AG04449 (cell line): ENCODE data around the gene NUP93.

Experiments
- CTCF ChIA-PET: fragments of 350-600 bp; formaldehyde crosslinking; extraction: SDS; loops from one replicate; lab custom pipeline; 2021; ENCODE audit warnings: antibody characterized with exemption; lab: Yijun Ruan, JAX
- POLR2A ChIA-PET: fragments of 400-600, 350-600 bp; formaldehyde crosslinking; extraction: SDS; loops from one replicate; lab custom pipeline; 2020; ENCODE audit warnings: antibody characterized with exemption, inconsistent platforms; lab: Yijun Ruan, JAX
- DNase-seq: peaks from one replicate; pipeline ENCODE4 v3.0.0-alpha.2; 2010; ENCODE audit warnings: low read depth, low spot score
- H3K4me3 ChIP-seq: 2 replicates; pipeline ENCODE4 v1.5.1; 2011; ENCODE audit warnings: low read depth, mild to moderate bottlenecking, control low read depth, low read length
- TF ChIP-seq, protein P1 (sequence below): IDR thresholded peaks from one replicate; pipeline ENCODE4 v1.5.1; 2011; ENCODE audit warnings: mild to moderate bottlenecking, moderate library complexity, low read length, control low read depth, inconsistent platforms; ENCODE audit not compliant: insufficient read depth; ENCODE audit errors: missing control alignments

NUP93 gene

DNA sequence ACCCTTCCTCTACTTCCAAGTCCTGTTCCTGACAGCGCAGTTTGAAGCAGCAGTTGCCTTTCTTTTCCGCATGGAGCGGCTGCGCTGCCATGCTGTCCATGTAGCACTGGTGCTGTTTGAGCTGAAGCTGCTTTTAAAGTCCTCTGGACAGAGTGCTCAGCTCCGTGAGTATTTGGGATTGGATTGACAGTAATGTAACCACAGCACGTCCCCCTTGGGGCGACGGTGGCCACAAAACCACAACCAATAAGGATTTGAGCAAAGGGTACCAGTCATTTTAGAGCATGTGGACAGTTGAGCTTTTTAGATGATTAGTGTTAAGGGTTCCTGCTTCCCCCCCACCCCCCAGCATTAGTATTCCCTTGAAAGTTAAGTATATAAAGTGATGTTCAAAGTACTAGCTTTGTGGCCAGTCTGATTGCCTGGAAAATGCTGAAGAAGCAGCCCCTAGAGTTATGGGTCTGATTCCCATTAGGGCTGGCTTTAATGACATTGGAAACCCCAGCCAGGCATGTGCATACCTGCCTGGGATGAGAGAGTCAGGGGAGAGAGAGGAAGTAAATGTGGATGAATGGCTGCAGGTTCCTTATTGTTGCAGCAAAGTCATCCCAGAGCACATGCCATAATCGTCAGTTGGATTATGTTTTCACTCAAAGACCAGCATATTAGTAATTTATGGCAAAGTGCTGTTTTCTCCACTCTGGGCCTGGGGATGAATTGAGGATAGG is 103.5 kb downstream of the NUP93 start:
- TF ChIP-seq, protein P1, sequence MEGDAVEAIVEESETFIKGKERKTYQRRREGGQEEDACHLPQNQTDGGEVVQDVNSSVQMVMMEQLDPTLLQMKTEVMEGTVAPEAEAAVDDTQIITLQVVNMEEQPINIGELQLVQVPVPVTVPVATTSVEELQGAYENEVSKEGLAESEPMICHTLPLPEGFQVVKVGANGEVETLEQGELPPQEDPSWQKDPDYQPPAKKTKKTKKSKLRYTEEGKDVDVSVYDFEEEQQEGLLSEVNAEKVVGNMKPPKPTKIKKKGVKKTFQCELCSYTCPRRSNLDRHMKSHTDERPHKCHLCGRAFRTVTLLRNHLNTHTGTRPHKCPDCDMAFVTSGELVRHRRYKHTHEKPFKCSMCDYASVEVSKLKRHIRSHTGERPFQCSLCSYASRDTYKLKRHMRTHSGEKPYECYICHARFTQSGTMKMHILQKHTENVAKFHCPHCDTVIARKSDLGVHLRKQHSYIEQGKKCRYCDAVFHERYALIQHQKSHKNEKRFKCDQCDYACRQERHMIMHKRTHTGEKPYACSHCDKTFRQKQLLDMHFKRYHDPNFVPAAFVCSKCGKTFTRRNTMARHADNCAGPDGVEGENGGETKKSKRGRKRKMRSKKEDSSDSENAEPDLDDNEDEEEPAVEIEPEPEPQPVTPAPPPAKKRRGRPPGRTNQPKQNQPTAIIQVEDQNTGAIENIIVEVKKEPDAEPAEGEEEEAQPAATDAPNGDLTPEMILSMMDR, result no peak
- CTCF ChIA-PET, result interaction anchor here (1.0 kb wide), 1 partner anchor 128 kb away, joined by 3 read pairs; the partner anchor contains the start of gene CETP
- DNase-seq, result no peak
- POLR2A ChIA-PET, result interaction anchor here (0.6 kb wide), 1 partner anchor 17 kb away, joined by 3 read pairs; no protein-coding TSS in a partner anchor
- no peak overlapping the region for H3K4me3 ChIP-seq

GRCh38 chr16:56835320-56835719 is 105.4 kb downstream of the NUP93 start:
- CTCF ChIA-PET, result interaction anchor here (1.5 kb wide), 1 partner anchor 17 kb away, joined by 7 read pairs; no protein-coding TSS in a partner anchor
- TF ChIP-seq, protein P1, result no peak
- DNase-seq, result no peak
- no peak overlapping the region for H3K4me3 ChIP-seq
- POLR2A ChIA-PET, result no interaction called here

GRCh38 chr16:56836410-56837230 is 106.7 kb downstream of the NUP93 start:
- TF ChIP-seq, protein P1, result no peak
- H3K4me3 ChIP-seq, result no peak overlapping the region
- POLR2A ChIA-PET, result interaction anchor here (0.5 to 0.9 kb wide), 2 partner anchors 11 to 17 kb away, joined by 3 read pairs; no protein-coding TSS in a partner anchor
- DNase-seq, result no peak
- CTCF ChIA-PET, result interaction anchor here (0.6 to 2.7 kb wide), 3 partner anchors 11 to 107 kb away, joined by 3 to 10 read pairs (median 7); no protein-coding TSS in a partner anchor

- ChIA-PET CTCF (interaction anchor here (0.8 to 5.1 kb wide), 5 partner anchors 13 to 46 kb away, joined by 3 to 21 read pairs (median 10); no protein-coding TSS in a partner anchor), POLR2A (no interaction called here)
- TF ChIP-seq, protein P1, result no peak
- no peak for DNase-seq
- H3K4me3 ChIP-seq, result no peak overlapping the region
Measured at GRCh38 chr16:56838622-56839337, 108.9 kb downstream of the NUP93 start.

- TF ChIP-seq, protein P1, result no peak
- DNase-seq, result no peak
- CTCF ChIA-PET, result interaction anchor here (1.3 to 5.1 kb wide), 2 partner anchors 9 to 11 kb away, joined by 4 to 21 read pairs; no protein-coding TSS in a partner anchor
- no peak overlapping the region for H3K4me3 ChIP-seq
- POLR2A ChIA-PET, result no interaction called here
Measured at GRCh38 chr16:56841233-56841632, 111.3 kb downstream of the NUP93 start.
